Right cardiac atrium (tissue), 5 donors: ENCODE results near the gene SYNJ1. TPM values are rescaled to one million over a fixed set of nuclear protein-coding genes. Genes with fewer than 3 reads are reported as not detected.
A peak's percentile ranks its signal among the peaks of the same experiment; 100 is the strongest.
"Not testable (repeated sequence)": the region's sequence is repeated elsewhere in the genome, so short reads cannot be mapped to it uniquely, and the experiment has no call there.

Experiments
- ATAC-seq, 2 donors: fragments of 200-7000 bp; cut with Tn5 transposase; one replicate each; pipeline versions ENCODE4 v1.8.0 to v1.9.1; 2020; ENCODE audit warnings: moderate library complexity in 2 of 2, mild to moderate bottlenecking in 1 of 2
- DNase-seq, 3 donors: peaks; one replicate each; pipeline ENCODE4 v3.0.0-alpha.2; 2020
- H3K27ac ChIP-seq: one replicate; pipeline ENCODE4 v1.5.1; 2013; ENCODE audit warnings: mild to moderate bottlenecking, low read length, control low read depth, moderate library complexity
- H3K27me3 ChIP-seq: one replicate; pipeline ENCODE4 v1.6.1; 2013; ENCODE audit not compliant: control insufficient read depth, insufficient read depth
- H3K4me1 ChIP-seq: one replicate; pipeline ENCODE4 v1.6.1; 2013; ENCODE audit warnings: low read length; ENCODE audit not compliant: control insufficient read depth, insufficient read depth
- H3K4me3 ChIP-seq: one replicate; pipeline ENCODE4 v1.5.1; 2013; ENCODE audit warnings: low read length, control low read depth
- H3K9me3 ChIP-seq: one replicate; pipeline ENCODE4 v1.6.1; 2013; ENCODE audit warnings: low read length; ENCODE audit not compliant: control insufficient read depth
- WGBS: extraction: QIAGEN DNeasy Blood & Tissue Kit; methylation state at CpG from one replicate; pipeline ENCODE4 v1.1.7; 2013; 5-methylcytosine and 5-hydroxymethylcytosine counted together
- intact Hi-C, 4 donors: fragments of 100-400 bp; cut with DNase I; formaldehyde crosslinking; loops; one replicate each; pipeline versions ENCODE4 v1.11.0 to v1.14.0; 2022 to 2023
- polyA plus RNA-seq: library from polyadenylated mRNA; stranded (reverse); fragments of 200-250 nt; gene quantifications from one replicate; pipeline ENCODE4 v1.2.3, GENCODE V29; 2013
- total RNA-seq, 4 donors: library from RNA; stranded (reverse); fragmentation: NEBNext Ultra II Directional; extraction: Animal tissue kit (Norgen Biotek cat#: 25700); gene quantifications; one replicate each; pipeline ENCODE4 v1.2.1, GENCODE V29; 2021
- donor health status: healthy with polysubstance abuse.
- donor health status: DM: no; HTN: yes; CAD: no.
- donor health status: DM: no; HTN: no; CAD: no.
- donor health status: DM: no; HTN: yes; CAD: no; lungs with severe emphysema.
- donor health status: DM: yes; HTN: yes; CAD: no.

Gene SYNJ1
- total and polyA plus RNA-seq, 5 donors, result 5.8 to 16.9 (median 15.5) TPM

DNA sequence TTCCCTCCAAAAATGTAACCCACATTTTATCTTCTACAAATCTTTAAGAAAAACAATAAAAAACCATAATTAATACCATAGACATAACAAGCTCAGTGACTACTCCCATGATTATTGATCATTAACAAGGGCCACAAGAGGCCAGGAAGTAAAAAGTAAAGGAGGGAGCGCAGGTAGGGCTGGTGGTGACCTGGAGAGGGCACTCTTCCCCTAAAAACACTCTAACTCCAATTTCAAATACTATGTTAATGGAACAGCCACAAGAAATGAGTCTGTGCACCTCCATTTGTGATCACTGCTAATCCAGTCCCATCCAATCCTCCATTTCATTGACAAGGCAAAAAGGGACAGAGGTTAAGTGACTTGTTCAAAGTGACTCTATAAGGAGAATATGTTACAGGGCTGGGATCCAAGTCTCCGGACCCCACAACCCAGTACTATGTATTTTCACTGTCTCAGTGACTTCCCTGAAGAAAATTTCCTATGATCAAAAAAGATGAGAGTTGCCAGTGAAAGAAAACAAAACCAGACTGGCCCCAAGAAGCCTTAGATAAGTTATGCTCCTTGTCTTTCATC is 74.4 kb downstream of the SYNJ1 start:
- intact Hi-C loops, result loop anchor here in 2 of 4 donors (10.0 kb wide), 1 partner anchor 171 kb away; no protein-coding TSS in a partner anchor
- Histone ChIP-seq H3K27me3 (no peaks in the 10 kb centered on the region), H3K4me3 (no peak overlapping the region), H3K27ac (no peak overlapping the region), H3K4me1 (no peaks in the 10 kb centered on the region), H3K9me3 (no peaks in the 10 kb centered on the region)
- no peak for DNase-seq
- peak in 1 of 2 donors; percentile 45 for ATAC-seq
- 83% methylated on average over 2 of the region's 2 CpGs for WGBS

GRCh38 chr21:32648165-32648564 is 79.6 kb downstream of the SYNJ1 start:
- ATAC-seq (no peak), DNase-seq (no peak)
- H3K27ac ChIP-seq, result no peak overlapping the region
- H3K9me3 ChIP-seq, result no peaks in the 10 kb centered on the region
- no peaks in the 10 kb centered on the region for H3K4me1 ChIP-seq
- no peaks in the 10 kb centered on the region for H3K27me3 ChIP-seq
- no peak overlapping the region for H3K4me3 ChIP-seq
- intact Hi-C loops, result no loop called here

DNA sequence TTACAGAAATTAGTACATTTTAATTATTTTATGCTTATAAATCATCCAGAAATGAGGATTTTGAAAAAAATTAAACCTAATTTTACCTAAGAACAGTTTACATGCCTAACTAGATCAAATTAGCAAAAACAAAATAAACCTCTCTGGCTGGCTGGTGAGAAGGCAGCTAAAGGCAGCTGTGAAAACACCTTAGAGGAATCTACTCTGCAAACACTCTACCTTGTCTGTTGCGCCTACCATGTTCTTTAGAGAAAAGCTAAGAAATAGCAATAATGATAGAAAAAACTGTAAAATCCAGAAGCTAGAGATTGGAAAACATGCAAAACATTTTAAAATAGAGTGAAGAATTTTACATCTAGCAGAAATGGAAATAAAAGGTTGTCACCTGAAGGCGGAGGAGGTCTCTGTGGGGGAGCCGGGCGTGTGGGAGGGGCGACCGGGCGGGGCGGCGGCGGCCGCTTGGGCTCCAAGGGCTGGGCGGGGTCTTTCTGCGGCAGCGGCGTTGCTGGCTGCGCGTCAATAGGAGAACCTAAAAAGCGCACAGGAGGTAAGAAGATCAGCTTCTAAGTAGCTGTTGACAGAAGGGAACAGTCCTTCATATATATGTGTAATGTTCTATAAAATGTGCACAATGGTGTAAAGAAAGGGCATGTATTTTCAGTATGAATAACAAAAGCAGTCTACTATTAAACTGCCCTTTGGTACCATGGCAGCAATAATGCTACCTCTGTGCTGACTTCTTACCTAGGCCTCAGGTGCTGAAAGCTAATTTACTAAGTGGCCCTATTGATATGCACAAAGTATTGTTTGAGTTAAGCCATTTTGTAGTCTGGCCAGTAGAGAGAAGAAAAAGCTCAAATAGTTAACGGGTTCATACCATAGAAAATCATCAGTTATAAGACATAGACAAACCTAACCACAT is 82.3 kb downstream of the SYNJ1 start:
- Histone ChIP-seq H3K9me3 (no peaks in the 10 kb centered on the region), H3K27me3 (no peaks in the 10 kb centered on the region), H3K4me3 (no peak overlapping the region), H3K27ac (no peak overlapping the region), H3K4me1 (no peaks in the 10 kb centered on the region)
- 72% methylated on average over 19 of the region's 19 CpGs for WGBS
- intact Hi-C loops, result no loop called here
- no peak for DNase-seq
- no peak for ATAC-seq

- WGBS, result 78% methylated on average over 10 of the region's 10 CpGs
- intact Hi-C loops, result no loop called here
- DNase-seq (no peak), ATAC-seq (no peak)
- Histone ChIP-seq H3K4me1 (no peaks in the 10 kb centered on the region), H3K27me3 (no peaks in the 10 kb centered on the region), H3K4me3 (no peak overlapping the region), H3K9me3 (no peaks in the 10 kb centered on the region), H3K27ac (no peak overlapping the region)
Measured at GRCh38 chr21:32641710-32642698, 85.8 kb downstream of the SYNJ1 start.

GRCh38 chr21:32626621-32627196 is 101.1 kb downstream of the SYNJ1 start:
- ATAC-seq (no peak), DNase-seq (no peak)
- H3K4me3 ChIP-seq, result no peak overlapping the region
- H3K4me1 ChIP-seq, result no peaks in the 10 kb centered on the region
- whole genome bisulfite sequencing, result 94% methylated on average over 3 of the region's 3 CpGs
- no peak overlapping the region for H3K27ac ChIP-seq
- H3K27me3 ChIP-seq, result no peaks in the 10 kb centered on the region
- H3K9me3 ChIP-seq, result no peaks in the 10 kb centered on the region
- intact Hi-C loops, result no loop called here

- H3K27ac ChIP-seq, H3K9me3 ChIP-seq, H3K4me3 ChIP-seq, H3K27me3 ChIP-seq, ATAC-seq, H3K4me1 ChIP-seq, intact Hi-C loops: not testable (repeated sequence)
- WGBS, result 74% methylated on average over 6 of the region's 6 CpGs
- DNase-seq, result peak in 1 of 3 donors; percentile 18
Measured at GRCh38 chr21:32618218-32618617, 109.6 kb downstream of the SYNJ1 start.

DNA sequence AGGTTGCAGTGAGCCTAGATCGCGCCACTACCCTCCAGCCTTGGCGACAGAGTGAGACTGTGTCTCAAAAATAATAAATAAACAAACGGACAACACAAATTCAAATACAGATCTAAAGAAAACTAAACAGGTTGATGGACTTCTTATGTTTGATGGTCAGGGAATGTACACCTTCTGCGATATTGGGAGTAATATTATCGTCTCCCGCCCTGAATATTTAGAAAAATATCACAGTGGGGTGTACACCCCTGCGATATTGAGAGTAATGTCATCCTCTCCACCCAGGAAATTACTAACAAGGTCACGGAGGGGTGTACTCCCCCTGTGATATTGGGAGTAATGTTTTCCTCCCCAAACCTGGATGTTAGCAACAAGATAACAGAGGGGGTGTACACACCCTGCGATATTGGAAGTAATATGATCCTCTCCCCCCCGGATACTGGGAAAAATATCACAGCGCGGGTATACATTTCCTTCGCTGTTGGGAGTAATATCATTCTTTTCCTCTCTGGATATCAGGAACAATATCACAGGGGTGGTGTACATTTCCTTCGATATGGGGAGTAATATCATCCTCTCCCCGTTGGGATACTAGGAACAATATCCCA is 114.3 kb downstream of the SYNJ1 start:
- 62% methylated on average over 16 of the region's 16 CpGs for WGBS
- no peaks in the 10 kb centered on the region for H3K9me3 ChIP-seq
- no peak for ATAC-seq

GRCh38 chr21:32612999-32613337 is 114.8 kb downstream of the SYNJ1 start:
- H3K9me3 ChIP-seq, result no peaks in the 10 kb centered on the region
- peak overlapping the region; percentile 88 for H3K27ac ChIP-seq
- ATAC-seq (peak in 1 of 2 donors; percentile 45), DNase-seq (no peak)
- H3K27me3 ChIP-seq, result no peaks in the 10 kb centered on the region
- WGBS, result 5% methylated on average over 15 of the region's 15 CpGs
- H3K4me1 ChIP-seq, result peaks cover 2% of the 10 kb centered on the region
- H3K4me3 ChIP-seq, result peak overlapping the region; percentile 59
- intact Hi-C loops, result no loop called here

More for the DNA sequence above, 114.3 kb downstream of the SYNJ1 start:
- intact Hi-C loops, result no loop called here
- no peaks in the 10 kb centered on the region for H3K27me3 ChIP-seq
- peak overlapping the region; percentile 59 for H3K4me3 ChIP-seq
- no peak for DNase-seq
- H3K4me1 ChIP-seq, result peaks cover 2% of the 10 kb centered on the region
- H3K27ac ChIP-seq, result peak overlapping the region; percentile 88

DNA sequence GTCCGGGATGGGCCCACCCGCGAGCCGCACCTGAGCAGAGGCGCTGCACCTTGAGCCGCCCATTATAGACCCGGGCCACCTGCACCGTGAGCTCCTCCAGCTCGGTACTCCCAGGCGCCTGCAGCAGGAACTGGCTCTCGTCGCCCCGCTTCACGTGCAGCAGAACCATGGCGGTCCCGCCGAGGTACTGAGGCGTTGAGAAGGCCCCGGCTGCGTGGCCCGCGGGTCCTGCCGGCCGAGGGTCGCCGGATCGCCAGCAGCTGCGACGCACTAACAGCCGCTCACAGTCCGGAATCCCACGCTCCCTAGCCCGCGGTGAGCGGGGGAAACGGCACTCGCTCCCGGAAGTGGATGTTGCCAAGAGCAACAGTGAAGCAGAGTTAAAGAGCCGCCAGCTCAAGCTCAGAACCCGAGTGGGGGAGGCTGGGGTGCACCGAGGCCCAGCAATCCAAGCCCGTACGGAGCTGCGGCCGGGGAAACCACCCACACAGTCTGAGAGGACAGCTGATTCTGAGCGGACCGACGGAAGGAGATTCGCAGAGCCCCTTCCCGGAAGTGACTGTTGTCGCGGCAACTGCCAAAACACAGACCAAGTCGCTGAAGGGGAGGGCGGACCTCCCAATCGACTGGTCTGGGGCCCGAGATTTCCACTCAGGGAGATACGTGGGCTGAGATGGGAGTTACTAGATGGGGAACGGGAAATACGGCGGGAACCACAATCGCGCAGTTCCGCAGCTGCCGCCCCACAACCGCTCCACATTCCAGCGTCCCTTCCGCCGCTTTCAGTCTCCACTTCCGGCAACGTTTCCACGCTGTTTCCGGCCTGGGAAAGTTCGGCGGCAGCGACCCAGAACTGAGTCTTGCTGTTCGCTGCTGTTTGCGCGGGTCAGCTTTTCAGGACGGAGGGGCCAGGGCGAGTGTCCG is 115.5 kb downstream of the SYNJ1 start, which contains the start of gene CFAP298:
Gene CFAP298 (minus strand): TSS at position 303 of the 924 bp plus-strand sequence. CDS start 134 bp downstream, at position 169.
- no peaks in the 10 kb centered on the region for H3K27me3 ChIP-seq
- ATAC-seq (peak; percentile 97), DNase-seq (peak; percentile 90 to 94 (median 93))
- peak within 1 kb of the TSS; percentile 88 for H3K27ac ChIP-seq
- H3K9me3 ChIP-seq, result no peaks in the 10 kb centered on the region
- H3K4me1 ChIP-seq, result peaks cover 2% of the 10 kb centered on the region
- under 1% methylated on average over 81 of the region's 81 CpGs for WGBS
- intact Hi-C loops, result no loop called here
- H3K4me3 ChIP-seq, result peak within 1 kb of the TSS; percentile 59
